GM19240 (cell line): Measurements from ENCODE around the gene CCDC33.
A peak's percentile ranks its signal among the peaks of the same experiment; 100 is the strongest.

Experiments used
- DNase-seq: peaks from one replicate; pipeline ENCODE4 v3.0.0; 2011; ENCODE audit warnings: low spot score; ENCODE audit not compliant: insufficient read length

Gene CCDC33

DNA sequence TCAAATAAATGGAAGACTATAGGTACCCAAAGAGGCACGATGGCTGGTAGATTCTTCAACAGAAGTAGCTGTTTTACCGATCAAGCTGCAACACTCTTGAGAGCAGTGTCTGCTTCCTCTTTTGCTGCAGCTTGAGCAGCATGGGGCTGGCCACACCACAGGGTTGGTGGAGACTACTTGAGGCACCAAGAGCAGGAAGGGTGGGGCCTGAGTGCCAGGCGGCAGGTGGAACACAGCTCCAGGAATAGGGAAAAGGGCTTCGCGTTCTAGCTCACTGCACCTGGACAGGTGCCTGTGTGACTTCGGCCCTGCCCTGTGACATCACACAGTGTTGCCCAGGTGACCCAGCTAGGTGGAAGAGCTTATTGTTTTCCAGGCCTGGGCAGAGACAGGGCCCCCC is at the start of gene CCDC33:
Gene CCDC33, plus strand, starts transcription at position 365 of the 400 bp plus-strand sequence. CDS start 394 bp downstream, outside the sequence.
- peak; percentile 66 for DNase-seq

DNA sequence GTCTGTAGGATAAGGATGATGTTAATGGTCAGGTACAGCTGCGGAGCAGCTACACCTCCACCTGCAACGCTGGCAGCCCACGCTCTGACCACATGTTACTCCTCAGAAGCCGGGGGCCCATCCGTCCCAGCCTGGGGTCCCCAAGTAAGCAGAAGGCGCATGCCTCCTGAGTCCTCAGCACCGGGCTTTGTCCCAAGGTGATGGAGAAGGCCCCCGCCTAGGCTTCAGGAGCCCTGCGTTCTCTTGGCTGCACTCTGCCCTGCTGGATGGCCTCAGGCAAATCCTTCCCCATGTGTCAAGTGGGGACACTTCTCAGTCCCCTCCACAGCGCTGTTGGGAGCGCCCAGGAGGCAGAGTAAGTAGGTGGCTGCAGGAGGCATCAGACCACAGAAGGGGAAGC is 47.9 kb upstream of the CCDC33 start:
- no peak for DNase-seq

DNA sequence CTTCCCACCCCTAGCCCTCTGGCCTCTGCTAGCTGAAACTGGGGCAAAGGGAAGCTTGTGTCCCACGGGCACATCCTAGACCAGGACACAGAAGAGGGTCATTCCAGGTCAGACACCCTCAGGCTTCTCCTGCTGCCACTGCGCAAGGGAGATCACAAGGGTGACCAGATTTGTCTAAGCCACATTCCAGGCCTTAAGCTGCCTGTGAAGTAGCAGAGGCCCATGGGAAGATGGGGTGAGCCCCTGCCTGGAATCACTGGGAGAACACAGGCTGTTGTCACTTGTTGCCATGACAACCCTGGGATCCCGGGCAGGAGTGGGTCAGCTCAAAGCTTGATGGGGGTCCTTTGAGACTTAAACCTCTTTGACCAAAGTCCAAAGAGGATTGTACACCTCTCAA is 44.3 kb upstream of the CCDC33 start:
- no peak for DNase-seq

DNA sequence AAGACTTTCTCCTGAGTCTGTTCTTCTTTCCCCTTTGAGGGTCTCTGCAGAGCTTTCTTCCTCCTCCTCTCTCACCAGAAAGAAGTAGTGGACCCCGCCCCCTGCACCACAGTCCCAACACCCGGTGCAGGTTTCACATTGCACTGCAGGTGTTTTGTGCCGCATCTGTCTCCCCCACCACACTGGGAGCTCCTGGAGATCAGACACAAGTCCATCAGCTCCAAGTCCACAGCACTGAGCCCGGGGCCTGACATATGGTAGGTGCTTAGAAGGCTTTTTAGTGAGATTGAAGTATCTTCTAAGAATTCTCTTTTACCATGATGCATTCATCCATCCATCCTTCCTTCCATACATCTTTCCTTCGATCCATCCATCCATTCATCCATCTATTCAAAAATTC is 43.4 kb upstream of the CCDC33 start:
- no peak for DNase-seq

DNA sequence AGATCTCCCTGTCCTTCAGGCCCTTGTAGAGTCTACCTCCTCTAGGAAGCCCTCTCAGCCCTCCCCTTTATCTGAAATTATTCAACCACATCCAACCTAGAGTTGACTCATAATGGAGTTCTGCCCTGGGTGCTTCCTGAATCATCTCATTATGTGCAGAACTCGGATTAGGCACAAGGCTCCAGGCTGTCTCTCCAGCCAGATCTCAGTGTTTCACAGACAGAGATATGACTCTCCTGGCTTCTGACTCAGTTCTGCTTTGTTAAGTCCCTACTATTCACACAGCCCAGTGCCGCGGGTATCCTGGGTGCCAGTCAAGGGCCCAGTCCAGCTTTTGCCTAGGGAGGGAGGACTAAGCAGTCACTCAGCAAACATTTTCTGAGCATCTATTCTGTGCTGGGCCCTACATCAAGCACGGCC is 42.8 kb upstream of the CCDC33 start:
- DNase-seq: no peak

DNA sequence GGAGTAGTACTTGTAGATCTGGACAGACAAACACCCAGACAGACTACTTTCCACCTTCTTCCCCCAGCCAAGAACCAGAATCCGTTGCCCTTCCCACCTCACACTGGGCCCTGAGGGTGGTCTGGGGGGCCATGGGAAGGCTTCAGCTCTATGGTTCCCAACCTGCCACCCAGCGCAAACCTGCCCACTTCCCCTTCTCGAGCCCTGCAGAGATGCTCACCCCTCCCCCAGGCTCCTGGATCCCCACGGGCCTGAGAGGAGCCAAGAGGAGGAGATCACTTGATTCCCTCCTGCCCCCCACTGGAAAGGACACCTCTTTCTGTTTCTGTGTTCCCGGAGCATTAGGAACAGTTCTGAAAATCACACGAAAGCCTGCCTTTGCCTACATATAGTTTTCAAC is 42.2 kb upstream of the CCDC33 start:
- DNase-seq: no peak

DNA sequence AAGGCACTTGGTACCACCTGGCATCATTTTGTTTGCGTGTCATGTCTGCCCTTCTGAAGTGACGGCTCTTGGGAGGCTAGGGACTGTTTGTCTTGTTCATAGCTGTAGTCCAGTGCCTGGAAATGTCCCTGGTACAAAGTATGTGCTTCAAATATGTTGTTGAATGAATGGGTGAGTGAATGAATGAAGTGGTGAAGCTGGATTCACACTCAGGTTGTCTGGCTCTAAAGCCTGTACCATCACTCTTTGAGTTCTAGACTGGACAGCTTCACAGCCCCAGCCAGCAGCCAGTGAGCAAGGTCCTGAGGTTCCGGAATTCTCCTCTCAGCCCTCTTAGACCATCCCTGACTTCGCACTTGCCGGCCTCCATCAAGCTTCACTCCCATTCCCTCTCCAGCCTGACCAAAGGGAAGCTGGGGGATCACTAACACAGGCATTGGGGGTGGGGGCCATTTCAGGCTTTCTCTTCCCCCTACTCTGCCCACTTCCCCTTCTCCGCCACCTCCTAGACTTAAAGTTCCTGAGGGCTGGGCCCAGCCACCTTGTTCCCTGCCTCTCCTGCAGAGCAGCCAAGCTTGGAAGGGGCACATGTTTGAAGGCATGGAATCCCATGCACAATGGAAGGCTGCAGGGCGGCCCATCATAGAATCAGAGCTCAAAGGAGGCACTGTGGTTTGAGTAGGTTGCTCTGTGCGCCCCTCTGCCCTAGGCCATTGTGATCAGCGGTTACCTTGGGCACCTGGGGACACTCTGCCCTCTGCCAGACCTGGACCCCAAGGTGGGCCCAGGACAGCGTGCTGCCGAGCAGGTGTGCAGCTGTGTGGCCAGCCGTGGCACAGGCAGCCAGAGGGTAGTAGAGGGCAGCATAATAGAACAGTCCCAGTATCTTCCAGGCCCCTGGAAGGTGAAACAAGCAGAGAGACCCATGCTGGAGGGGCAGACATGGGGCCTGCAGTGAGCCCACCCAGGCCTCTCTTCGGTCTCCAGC is 41.3 kb upstream of the CCDC33 start:
- no peak for DNase-seq

DNA sequence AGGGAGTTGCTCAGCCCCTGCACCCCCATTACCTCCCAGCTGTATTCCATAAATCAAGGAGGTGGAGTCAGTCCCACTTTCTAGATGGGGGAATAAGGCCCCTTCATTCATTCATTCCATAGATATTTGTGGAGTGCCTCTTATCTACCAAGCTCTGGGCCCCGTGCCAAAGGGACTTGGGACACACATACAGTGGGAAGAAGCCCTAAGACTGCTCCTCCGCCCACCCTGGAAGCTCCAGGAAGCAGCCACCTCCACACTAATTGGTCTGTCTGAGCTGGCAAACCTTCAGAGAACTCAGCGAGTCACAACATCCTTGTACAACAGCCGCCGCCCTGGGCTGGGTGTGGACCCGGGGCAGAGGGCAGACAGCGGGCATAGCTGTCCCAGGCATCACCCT is 40.0 kb upstream of the CCDC33 start:
- DNase-seq: no peak

DNA sequence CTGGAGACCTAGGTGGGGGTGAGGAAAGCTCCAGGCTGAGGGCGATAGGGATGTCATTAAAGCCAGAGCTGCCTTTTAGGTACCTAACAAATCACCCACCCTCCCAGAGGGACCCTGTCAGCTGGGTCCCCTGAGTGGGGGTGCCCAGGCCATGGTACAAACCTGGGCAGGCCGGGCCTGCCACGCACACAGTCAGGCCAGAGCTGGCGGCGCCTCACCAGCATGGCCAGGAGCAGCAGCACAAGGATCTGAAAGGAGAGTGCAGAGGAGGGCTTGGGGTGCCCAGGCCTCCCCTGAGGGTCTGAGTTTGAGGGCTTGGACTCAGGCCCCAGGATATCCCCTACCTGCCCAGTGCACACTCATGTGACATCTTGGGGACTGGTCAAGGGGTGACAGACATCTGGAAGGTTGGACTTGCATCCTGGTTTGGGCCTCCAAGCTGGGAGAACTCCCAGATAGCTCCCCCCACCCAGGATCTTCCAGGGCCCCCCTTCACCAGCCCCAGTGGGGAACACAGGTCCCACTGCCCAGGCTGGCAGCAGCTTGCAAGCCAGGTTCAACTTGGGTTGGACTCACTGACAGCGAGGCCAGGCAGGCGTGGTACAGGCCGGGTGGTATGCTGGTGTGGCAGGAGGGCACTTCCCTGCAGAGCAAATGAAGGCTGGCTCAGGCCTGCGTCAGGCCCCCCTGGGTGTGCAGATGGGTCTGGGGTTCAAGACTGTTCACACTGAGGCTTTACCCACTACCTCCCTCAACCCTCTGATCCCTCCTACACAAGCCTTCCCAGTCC is 38.8 kb upstream of the CCDC33 start:
- DNase-seq: no peak

DNA sequence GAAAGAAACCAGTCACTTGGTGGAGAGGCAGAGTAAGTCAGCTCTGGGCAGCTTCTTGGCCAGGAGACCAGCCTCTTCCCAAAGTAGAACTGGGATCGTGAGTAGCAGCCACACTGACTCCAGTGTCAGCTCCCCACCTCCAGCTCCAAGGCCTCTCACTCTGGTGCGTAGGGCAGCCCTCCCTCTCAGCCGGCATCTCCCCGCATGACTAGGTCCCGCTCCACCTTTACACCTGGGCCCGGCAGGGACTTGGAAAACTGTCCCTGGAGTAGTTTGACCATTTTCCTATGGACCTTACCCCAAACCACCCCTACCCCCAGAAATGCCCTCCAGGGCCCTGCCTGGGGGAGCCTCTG is 36.9 kb upstream of the CCDC33 start:
- DNase-seq: no peak

DNA sequence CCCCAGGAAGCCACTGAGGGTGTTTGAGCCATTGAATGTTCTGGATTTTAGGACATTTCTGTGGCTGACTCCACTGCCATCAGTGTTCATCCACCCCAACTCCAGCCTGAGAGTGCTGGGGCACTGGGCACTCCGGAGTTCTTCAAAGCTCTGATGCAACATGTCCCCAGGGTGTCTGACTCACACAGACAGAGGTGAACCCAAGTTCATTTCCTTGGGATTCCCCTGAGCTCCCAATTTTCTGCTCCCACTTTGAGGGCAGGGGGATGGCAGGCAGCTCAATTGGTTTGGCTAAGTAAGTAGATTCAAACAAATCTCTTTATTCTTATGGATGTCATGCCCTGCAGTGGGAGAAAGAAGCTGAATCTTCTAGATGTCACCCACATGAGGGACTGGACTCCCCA is 35.7 kb upstream of the CCDC33 start:
- no peak for DNase-seq

DNA sequence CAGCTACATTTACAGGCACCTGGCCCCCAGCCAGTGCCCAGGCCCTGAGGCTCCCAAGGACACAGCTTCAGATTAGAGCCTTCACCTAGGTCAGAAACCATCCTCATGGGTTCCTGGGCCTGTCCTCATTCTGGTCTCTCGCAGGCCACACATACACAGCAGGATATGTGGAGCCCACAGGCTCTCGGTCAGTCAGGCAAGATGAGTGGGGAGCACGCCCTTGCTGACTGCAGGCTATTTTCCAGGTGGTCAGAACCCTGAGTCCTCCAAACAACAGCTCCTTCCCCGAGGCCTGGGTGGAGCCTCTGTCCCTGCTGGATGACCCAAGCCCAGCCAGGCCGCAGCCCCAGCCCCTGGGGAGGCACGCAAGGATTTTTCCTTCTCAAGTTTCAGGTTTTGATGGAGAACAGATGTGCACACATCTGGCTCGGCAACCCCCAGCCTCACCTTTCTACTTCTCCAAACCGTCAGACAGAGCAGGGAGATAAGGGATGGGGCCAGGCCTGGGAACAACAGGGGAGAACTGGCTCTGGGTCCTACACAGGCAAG is 35.2 kb upstream of the CCDC33 start:
- DNase-seq: no peak

DNA sequence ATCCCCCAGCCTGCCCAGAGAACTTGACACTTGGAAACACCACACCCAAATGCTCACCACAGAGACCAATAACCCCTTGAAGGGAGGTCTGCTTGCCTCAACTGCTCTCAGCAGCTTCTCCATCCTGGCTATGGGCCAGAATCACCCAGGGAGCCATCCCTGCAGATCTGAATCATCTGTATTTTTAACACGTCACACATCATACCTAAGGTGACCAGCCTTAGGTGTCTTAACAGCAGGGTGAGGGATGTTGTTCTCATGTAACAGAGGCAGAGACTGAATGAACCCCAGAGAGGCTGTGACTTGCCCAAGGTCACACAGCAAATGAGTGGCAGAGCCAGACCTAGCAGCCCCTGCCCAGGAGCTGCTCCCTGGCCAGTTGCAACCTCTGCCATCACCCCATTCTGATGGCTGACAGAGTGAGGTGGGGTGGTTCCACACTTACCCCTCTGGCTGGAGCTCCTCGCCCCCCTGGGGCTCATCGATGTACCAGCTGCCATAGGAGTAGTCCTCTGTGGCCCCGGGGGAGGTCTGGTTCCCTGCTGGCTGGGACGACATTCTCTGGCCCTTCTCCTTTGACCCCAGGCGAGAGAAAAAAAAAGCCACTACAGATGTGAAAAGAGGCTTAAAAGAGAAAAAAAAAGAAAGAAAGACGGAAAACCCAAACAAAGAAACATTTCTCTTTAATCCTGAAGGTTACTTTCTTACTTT is 34.3 kb upstream of the CCDC33 start:
- DNase-seq: no peak

DNA sequence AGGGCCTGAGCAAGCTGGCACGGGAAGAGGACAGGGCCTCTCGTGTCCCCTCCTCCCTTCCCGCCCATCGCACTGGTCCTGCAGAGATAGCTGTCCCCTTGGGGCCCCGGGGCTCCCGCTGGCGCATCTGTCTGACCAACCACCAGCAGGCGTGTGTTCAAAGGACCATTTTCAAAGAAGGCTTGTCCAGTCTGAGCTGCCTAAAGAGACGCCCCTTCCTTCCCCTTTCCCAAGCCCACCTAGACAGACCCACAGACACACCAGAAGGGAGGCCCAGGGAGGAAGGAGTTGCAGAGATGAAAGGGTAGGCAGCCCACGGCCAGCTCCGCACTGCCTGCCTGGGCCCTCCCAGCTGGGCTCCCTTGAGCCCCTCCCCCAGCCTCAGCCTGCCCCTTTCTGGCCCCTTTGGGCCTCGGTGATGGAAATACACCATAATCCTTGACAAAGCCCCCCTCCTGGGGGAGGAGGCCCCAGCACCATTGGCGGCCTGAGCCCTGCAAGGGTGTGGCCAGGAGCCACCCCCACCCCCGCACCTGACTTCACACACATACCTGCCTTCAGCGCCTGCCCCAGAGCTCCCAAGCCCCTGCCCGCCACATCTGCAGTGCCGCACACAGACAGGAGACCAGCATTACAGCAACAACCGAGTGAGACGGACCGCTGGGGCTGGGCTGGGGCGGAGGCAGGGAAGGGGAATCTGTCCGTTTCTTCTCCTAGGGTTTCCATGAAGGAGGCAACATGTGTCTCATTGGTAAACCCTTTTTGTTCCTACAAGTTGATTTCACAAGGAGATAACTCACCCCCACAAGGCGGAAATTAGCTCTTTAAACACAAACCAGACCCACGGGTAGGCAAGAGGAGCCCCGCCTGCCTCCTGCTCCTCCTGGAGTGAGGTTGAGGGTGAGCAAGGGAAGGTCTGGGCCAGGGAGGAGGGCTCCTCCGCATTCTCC is 33.4 kb upstream of the CCDC33 start, which contains the start of gene STRA6:
Gene STRA6, minus strand, starts transcription at position 336 of the 950 bp plus-strand sequence. CDS start 520 bp downstream, outside the sequence.
- no peak for DNase-seq

DNA sequence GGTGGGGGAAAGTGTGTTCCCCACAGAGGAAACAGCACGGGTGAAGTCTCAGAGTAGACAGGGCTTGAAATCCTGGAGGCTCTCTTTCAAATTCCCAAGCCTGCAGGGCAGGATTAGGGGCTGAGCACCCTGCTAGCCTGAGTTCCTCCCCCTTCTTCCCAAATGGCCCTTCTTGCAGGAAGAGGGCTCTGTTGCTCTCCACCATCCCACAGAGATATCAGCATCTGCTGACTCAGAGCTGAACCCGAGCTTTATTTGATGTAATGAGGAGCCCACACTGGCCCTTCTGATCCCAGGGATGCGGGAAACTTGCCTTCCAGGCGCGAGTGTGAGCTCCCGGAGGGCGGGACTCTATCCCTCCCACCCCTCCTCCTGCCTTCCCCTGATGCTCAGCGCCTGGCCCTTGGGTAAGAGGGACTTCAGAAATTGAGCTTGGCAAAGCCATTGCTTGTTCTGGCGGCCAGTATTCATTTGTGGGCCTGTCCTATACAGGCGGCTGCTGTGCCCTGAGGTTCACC is 32.2 kb upstream of the CCDC33 start:
- no peak for DNase-seq

DNA sequence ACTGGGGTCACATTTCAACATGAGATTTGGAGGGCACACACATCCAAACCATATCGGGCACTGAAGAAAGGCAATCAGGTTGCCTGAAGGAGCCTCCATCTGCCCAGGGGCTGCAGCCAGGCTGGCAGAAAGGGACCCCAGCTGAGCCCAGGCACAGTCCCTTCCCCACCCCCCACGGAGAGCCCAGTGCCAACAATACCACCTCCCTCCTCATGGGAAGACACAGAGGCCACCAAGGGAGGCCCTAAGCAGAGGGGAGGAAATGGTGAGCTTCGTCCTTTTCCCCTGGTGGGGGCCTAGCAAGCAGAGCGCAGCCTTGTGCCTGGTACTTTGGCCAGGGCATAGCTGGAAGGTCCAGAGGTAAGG is 30.6 kb upstream of the CCDC33 start:
- DNase-seq: no peak

DNA sequence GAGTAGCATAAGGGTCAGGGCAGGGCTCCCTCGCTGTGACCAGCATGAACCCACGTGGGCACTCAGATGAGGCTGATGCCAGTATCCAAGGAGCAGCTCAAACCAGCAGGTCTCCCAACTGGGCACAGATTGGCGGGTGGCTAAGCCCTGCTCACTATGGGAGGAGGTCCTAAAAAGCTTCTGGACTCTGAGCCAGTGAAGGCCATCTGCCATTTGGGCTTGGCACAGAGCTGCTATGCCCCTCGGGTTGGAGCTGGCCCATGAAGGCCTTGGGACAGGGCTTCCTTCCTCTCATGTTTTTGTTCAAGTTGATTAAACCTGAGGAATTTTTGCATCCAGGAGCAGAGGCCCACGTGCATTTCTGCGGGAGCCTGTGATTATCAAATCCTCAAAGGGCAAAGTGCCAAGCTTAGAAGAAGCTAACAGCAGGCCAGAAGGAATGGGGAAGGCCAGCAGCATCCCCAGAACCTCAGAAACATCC is 29.3 kb upstream of the CCDC33 start:
- no peak for DNase-seq

DNA sequence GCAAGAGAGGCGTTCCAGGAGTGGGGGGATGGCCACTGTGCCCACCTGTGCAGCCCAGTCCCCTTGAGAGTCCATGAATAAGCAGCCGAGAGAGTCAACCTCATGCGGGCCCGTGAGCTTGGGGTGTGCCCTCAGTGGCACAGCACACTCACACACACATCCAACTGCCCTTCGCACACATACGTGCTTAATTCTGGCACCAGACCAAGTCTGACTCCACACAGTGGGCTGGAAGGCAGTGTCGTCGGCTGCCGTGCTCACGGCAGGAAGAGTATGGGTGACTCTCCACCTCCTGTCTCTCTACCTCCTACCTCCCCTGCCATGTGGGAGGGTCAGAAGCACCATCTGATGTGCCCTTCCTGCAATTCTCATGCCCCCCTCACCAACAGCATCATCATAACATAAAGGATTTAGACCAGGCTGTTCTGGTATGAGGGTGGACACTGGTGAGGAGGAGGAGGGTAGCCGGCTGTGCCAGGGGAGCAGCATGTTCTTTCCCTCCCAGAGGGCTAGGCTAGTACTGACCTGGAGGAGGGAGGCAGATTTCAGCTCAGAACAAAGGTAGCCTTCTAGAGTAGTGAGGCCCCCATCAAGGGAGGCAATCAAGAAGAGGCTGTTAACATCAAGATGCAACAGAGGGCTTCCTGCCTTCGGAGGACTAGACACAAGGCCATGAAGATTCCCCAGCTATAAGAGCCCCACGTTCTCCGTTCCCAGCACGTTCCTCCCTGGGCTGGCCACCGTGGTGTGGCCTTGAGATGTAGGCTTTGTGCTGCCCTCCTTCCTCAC is 28.3 kb upstream of the CCDC33 start:
- DNase-seq: no peak

DNA sequence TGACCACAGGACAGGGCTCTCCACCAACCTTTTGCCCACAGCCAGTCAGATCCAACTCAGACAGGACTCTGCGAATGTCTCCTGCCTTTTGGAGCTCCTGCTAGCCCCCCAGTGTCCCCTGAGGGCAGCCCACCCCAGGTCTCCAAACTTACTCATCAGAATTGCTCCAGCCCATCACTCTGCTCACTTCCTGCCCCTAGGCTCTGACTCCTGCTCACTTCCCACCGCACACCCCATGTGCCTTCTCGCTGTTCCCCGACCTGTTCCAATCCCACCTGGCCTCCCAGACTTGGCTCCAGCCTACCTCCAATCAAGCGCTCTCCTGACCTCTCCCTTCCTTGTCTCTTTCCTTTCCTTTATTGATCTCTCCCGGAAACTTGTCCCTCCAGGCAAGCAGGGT is 27.6 kb upstream of the CCDC33 start:
- no peak for DNase-seq
